ENCODE data around the gene EIF2S1. TPM values are rescaled to one million over a fixed set of nuclear protein-coding genes. Genes with fewer than 3 reads are reported as not detected.

EIF2S1 gene
- total RNA-seq, 1 experiment from 2014 or later: 148 TPM

DNA sequence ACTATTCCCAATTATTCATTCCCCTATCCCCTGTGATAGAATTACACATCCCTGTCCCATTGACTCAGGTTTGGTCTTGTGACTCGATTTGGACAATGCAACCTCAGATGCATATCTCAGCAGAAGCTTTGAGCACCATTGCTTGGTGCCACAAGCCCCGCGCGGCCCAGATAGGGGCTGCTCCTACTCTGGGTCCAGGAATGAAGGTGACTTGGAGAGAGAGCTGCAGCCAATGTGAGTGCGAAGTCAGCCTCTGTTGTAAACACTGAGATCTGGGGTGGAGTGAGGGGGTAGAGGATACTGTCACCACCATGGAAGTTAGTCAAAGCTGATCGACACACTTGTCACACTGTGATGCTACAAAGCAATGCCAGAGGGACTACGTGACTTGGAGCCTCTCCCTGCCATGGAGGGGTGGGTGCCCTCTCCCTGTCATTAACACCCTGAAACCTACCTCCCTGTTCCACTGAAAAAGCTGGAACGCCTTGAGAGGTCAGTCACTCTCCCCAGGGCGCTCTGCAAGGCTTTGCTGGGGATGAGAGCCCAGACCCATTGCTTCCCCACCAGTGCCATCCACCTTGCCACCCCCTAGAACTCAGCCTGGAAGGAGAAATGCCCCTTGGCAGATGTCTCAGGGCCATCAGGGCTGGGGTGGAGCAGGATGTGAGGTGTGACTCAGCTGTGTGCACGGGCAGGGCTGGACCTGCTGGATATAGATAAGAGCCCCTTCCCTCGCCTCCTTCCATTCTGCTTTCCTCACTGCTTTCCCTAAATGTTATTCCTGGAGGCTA lies 58.5 kb downstream of the EIF2S1 start:
- intact Hi-C loops (cut with micrococcal nuclease; ENCODE audit: unreplicated experiment): no loop called here
- H3K4me3 Mint-ChIP-seq (ENCODE audit: low read depth, unreplicated experiment): no peak overlapping the region
- no TSS peak for BruUV-seq (replicated peaks)
- no peaks in the 10 kb centered on the region for H3K9me3 Mint-ChIP-seq (ENCODE audit: low read depth, unreplicated experiment)
- H3K4me1 Mint-ChIP-seq (ENCODE audit: low read depth, unreplicated experiment): peaks cover 16% of the 10 kb centered on the region
- H3K27me3 Mint-ChIP-seq (ENCODE audit: unreplicated experiment): no peaks in the 10 kb centered on the region
- DNase-seq: peak; percentile 58
- CTCF ChIA-PET: interaction anchor here (1.4 kb wide), 1 partner anchor 9 kb away, joined by 3 read pairs; no protein-coding TSS in a partner anchor
- H3K36me3 Mint-ChIP-seq (ENCODE audit: insufficient read depth, unreplicated experiment): peaks cover 5% of the 10 kb centered on the region
- no peak for TF ChIP-seq CTCF (IDR thresholded peaks at IDR 0.05; ENCODE audit: unreplicated experiment)
- no peak overlapping the region for H3K27ac Mint-ChIP-seq (ENCODE audit: unreplicated experiment)

DNA sequence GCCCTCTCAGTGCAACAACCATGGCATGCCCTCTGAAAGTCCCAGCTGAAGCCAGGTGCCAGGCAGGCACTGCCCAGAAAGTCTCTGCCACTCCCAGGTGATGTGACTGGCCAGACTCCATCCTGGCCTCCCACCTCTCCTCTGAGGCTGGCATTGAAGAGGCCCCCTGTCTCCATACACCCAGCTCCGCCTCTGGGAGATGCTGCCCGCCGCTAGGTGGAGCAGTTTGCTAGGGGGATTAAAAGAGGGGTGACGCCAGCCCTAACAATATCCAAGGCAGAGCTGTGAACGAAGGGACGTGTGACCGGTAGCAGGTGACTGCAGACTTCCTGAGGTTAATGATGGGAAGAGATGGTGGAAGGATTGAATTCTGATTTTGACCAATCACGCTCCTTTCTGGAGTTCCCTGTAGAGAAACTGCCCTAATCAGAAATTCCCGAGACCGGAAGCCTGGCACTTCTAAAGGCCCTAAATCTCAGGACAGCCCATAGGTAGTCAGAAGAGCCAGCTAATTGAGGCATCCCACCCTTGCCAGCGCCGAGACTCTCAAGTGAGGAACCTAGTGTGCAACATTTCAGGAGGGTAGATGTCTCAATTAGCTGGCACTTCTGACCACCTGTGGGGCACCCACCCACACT lies 60.1 kb downstream of the EIF2S1 start:
- intact Hi-C loops (cut with micrococcal nuclease; ENCODE audit: unreplicated experiment): no loop called here
- H3K4me3 Mint-ChIP-seq (ENCODE audit: low read depth, unreplicated experiment): no peak overlapping the region
- H3K9me3 Mint-ChIP-seq (ENCODE audit: low read depth, unreplicated experiment): no peaks in the 10 kb centered on the region
- no peak overlapping the region for H3K27ac Mint-ChIP-seq (ENCODE audit: unreplicated experiment)
- H3K4me1 Mint-ChIP-seq (ENCODE audit: low read depth, unreplicated experiment): peaks cover 8% of the 10 kb centered on the region
- CTCF ChIA-PET: interaction anchor here (0.6 to 1.1 kb wide), 5 partner anchors 8 to 284 kb away, joined by 3 to 5 read pairs (median 4); partner anchors contain the start of genes PIGH and PLEK2
- peak; percentile 61 for TF ChIP-seq CTCF (IDR thresholded peaks at IDR 0.05; ENCODE audit: unreplicated experiment)
- peaks cover 5% of the 10 kb centered on the region for H3K27me3 Mint-ChIP-seq (ENCODE audit: unreplicated experiment)
- DNase-seq: peak; percentile 67
- H3K36me3 Mint-ChIP-seq (ENCODE audit: insufficient read depth, unreplicated experiment): no peaks in the 10 kb centered on the region
- no TSS peak for BruUV-seq (replicated peaks)

- Mint-ChIP-seq H3K36me3 (ENCODE audit: insufficient read depth, unreplicated experiment) (no peaks in the 10 kb centered on the region), H3K9me3 (ENCODE audit: low read depth, unreplicated experiment) (no peaks in the 10 kb centered on the region), H3K4me1 (ENCODE audit: low read depth, unreplicated experiment) (peaks cover 8% of the 10 kb centered on the region), H3K4me3 (ENCODE audit: low read depth, unreplicated experiment) (no peak overlapping the region), H3K27me3 (ENCODE audit: unreplicated experiment) (peaks cover 14% of the 10 kb centered on the region), H3K27ac (ENCODE audit: unreplicated experiment) (no peak overlapping the region)
- TF ChIP-seq CTCF (IDR thresholded peaks at IDR 0.05; ENCODE audit: unreplicated experiment): no peak
- no peak for DNase-seq
- intact Hi-C loops (cut with micrococcal nuclease; ENCODE audit: unreplicated experiment): no loop called here
- CTCF ChIA-PET: no interaction called here
- no TSS peak for BruUV-seq (replicated peaks)
These were observed 61.5 kb downstream of the EIF2S1 start for GRCh38 chr14:67421356-67422224.

DNA sequence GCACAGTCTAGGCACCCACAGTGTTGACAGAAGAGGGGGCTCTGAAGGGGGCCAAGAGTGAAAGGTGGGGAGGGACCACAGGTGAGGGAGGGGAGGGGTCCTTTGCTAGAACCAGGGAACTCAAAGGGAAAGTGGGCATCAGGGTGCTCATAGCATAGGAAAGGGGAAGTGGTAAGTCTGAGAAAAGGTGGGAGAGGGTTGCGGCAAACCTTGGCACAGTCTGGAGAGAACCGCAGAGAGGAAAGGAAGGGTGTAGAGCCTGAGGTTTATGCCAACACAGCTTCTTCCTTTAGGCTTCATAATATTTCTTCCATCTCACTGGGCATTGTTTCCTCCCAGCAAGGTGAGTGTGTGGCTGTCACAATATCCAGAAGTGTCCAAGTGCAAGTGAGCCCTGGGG lies 63.3 kb downstream of the EIF2S1 start:
- no peaks in the 10 kb centered on the region for H3K9me3 Mint-ChIP-seq (ENCODE audit: low read depth, unreplicated experiment)
- no peak for DNase-seq
- no peak for TF ChIP-seq CTCF (IDR thresholded peaks at IDR 0.05; ENCODE audit: unreplicated experiment)
- H3K4me1 Mint-ChIP-seq (ENCODE audit: low read depth, unreplicated experiment): peaks cover 9% of the 10 kb centered on the region
- intact Hi-C loops (cut with micrococcal nuclease; ENCODE audit: unreplicated experiment): no loop called here
- no peak overlapping the region for H3K4me3 Mint-ChIP-seq (ENCODE audit: low read depth, unreplicated experiment)
- H3K36me3 Mint-ChIP-seq (ENCODE audit: insufficient read depth, unreplicated experiment): no peaks in the 10 kb centered on the region
- no TSS peak for BruUV-seq (replicated peaks)
- H3K27me3 Mint-ChIP-seq (ENCODE audit: unreplicated experiment): peaks cover 14% of the 10 kb centered on the region
- CTCF ChIA-PET: interaction anchor here (0.6 to 1.1 kb wide), 2 partner anchors 148 to 894 kb away, joined by 3 read pairs; no protein-coding TSS in a partner anchor
- H3K27ac Mint-ChIP-seq (ENCODE audit: unreplicated experiment): no peak overlapping the region
